Measurements from ENCODE around the gene ACP4.

DNA sequence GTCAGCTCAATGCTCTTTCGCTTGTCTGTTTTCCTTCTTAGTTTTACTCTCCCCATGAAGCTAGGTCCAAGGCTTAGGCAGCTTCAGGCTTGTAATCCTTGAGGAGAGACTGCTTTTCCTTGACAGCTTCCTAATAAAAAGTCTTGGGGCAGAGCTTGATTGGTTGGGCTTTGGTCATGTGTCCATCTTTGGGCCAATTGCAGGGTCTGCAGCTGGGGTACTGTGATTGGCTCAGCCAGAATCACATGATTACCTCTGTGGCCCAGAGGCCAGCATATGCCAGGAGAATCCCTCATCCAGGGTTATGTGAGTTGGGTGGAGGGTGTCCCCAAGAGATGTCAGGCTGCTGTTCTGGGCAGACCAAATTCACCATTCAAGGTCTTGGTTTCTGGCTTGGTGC lies 25.2 kb downstream of the ACP4 start:
- TF ChIP-seq, protein P1, sequence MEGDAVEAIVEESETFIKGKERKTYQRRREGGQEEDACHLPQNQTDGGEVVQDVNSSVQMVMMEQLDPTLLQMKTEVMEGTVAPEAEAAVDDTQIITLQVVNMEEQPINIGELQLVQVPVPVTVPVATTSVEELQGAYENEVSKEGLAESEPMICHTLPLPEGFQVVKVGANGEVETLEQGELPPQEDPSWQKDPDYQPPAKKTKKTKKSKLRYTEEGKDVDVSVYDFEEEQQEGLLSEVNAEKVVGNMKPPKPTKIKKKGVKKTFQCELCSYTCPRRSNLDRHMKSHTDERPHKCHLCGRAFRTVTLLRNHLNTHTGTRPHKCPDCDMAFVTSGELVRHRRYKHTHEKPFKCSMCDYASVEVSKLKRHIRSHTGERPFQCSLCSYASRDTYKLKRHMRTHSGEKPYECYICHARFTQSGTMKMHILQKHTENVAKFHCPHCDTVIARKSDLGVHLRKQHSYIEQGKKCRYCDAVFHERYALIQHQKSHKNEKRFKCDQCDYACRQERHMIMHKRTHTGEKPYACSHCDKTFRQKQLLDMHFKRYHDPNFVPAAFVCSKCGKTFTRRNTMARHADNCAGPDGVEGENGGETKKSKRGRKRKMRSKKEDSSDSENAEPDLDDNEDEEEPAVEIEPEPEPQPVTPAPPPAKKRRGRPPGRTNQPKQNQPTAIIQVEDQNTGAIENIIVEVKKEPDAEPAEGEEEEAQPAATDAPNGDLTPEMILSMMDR (IDR thresholded peaks at IDR 0.05): no peak
- no peak for TF ChIP-seq POLR2A (IDR thresholded peaks at IDR 0.05)

Data from uterus (tissue), 2 donors.